HCT116 (cell line): ENCODE results near the gene GSG1L. TPM values are rescaled to one million over a fixed set of nuclear protein-coding genes. Genes with fewer than 3 reads are reported as not detected.

Experiments used
- ATAC-seq: fragments of 200-7000 bp; cut with Tn5 transposase; 2 replicates; pipeline ENCODE4 v1.9.1; 2020; ENCODE audit warnings: mild to moderate bottlenecking, moderate library complexity
- BruUV-seq: library from RNA; stranded (reverse); fragments of 400-500 nt; replicated peaks from 2 replicates; lab custom pipeline; 2021; lab: Mats Ljungman, UMichigan
- CTCF ChIA-PET: fragments of 300-600 bp; sonication (Branson Sonifier 250); formaldehyde crosslinking; loops from one replicate; lab custom pipeline; 2021; ENCODE audit warnings: antibody characterized with exemption; lab: Charles Lee
- POLR2A ChIA-PET: fragments of 300-600, 350-600 bp; sonication (Branson Sonifier 250); formaldehyde crosslinking; loops from one replicate; lab custom pipeline; 2021; ENCODE audit warnings: antibody characterized with exemption; lab: Charles Lee
- RAD21 ChIA-PET, 2 experiments: fragments of 300-600 bp; sonication (Branson Sonifier 250); formaldehyde crosslinking; loops; one replicate each; lab custom pipeline; 2023; ENCODE audit warnings: low total read pairs in 2 of 2; ENCODE audit not compliant: uncharacterized antibody in 2 of 2, unreplicated experiment in 2 of 2, low non-redundant PET in 1 of 2; lab: Charles Lee
- DNase-seq: peaks from one replicate; pipeline ENCODE4 v3.0.0-alpha.2; 2010; ENCODE audit warnings: low read depth, low spot score
- H2AFZ ChIP-seq: fragments of 200-600 bp; shearing (Covaris generic), sonication (generic); 2 replicates; pipeline ENCODE4 v1.6.1; 2017; ENCODE audit warnings: low read depth, mixed run types, mixed read lengths, antibody characterized with exemption, low read length; ENCODE audit not compliant: poor library complexity, severe bottlenecking
- H3K27ac ChIP-seq: 2 replicates; pipeline ENCODE4 v1.5.1; 2012; ENCODE audit warnings: low read depth, low read length
- H3K27me3 ChIP-seq: fragments of 200-600 bp; sonication (generic); 2 replicates; pipeline ENCODE4 v1.6.1; 2016; ENCODE audit warnings: mixed run types, low read length, mixed read lengths; ENCODE audit not compliant: insufficient read depth
- H3K36me3 ChIP-seq, 2 experiments: fragments of 200-500 bp in 1 of 2; fragments of 200-600 bp in 1 of 2; sonication (Bioruptor generic) in 1 of 2; sonication (generic) in 1 of 2; 2 replicates each; pipeline versions ENCODE4 v1.5.1 to v1.6.1; 2014 to 2016; ENCODE audit warnings: low read length in 2 of 2, inconsistent platforms in 1 of 2, mixed read lengths in 1 of 2, mixed run types in 1 of 2; ENCODE audit not compliant: insufficient read depth in 2 of 2, control insufficient read depth in 1 of 2
- H3K4me1 ChIP-seq, 2 experiments: fragments of 200-600 bp in 1 of 2; sonication (generic) in 1 of 2; 2 replicates each; pipeline versions ENCODE4 v1.5.1 to v1.6.1; 2012 to 2017; ENCODE audit warnings: low read length in 2 of 2, inconsistent platforms in 1 of 2, mild to moderate bottlenecking in 1 of 2, mixed read lengths in 1 of 2, mixed run types in 1 of 2, moderate library complexity in 1 of 2; ENCODE audit not compliant: insufficient read depth in 2 of 2, control insufficient read depth in 1 of 2
- H3K4me2 ChIP-seq: fragments of 200-600 bp; sonication (generic); 2 replicates; pipeline ENCODE4 v1.6.1; 2017; ENCODE audit warnings: mixed run types, low read length, mixed read lengths
- H3K4me3 ChIP-seq, 2 experiments: fragments of 200-600 bp in 1 of 2; sonication (generic) in 1 of 2; replicated peaks in 1 of 2; 2 replicates each; pipeline ENCODE4 v1.5.1; 2011 to 2016; ENCODE audit warnings: low read length in 2 of 2, control low read depth in 1 of 2, low read depth in 1 of 2, mild to moderate bottlenecking in 1 of 2, mixed read lengths in 1 of 2, mixed run types in 1 of 2
- H3K79me2 ChIP-seq: fragments of 200-600 bp; sonication (generic); 2 replicates; pipeline ENCODE4 v1.6.1; 2017; ENCODE audit warnings: mild to moderate bottlenecking, mixed run types, low read length, moderate library complexity, mixed read lengths; ENCODE audit not compliant: insufficient read depth
- H3K9ac ChIP-seq: fragments of 200-600 bp; sonication (generic); 2 replicates; pipeline ENCODE4 v1.6.1; 2016; ENCODE audit warnings: low read length, mixed read lengths
- H3K9me2 ChIP-seq: fragments of 200-600 bp; sonication (generic), shearing (Covaris generic); 2 replicates; pipeline ENCODE4 v1.6.1; 2017; ENCODE audit warnings: mixed run types, mild to moderate bottlenecking, moderate library complexity; ENCODE audit not compliant: insufficient read depth
- H3K9me3 ChIP-seq, 2 experiments: fragments of 200-500 bp in 1 of 2; fragments of 200-600 bp in 1 of 2; sonication (Bioruptor generic) in 1 of 2; sonication (generic) in 1 of 2; 2 replicates each; pipeline ENCODE4 v1.6.1; 2014 to 2017; ENCODE audit warnings: low read length in 2 of 2, mixed read lengths in 2 of 2, inconsistent platforms in 1 of 2, low read depth in 1 of 2, mild to moderate bottlenecking in 1 of 2, mixed run types in 1 of 2, moderate library complexity in 1 of 2; ENCODE audit not compliant: control insufficient read depth in 1 of 2, insufficient read depth in 1 of 2
- H4K20me1 ChIP-seq: fragments of 200-600 bp; sonication (generic), shearing (Covaris generic); 2 replicates; pipeline ENCODE4 v1.6.1; 2017; ENCODE audit warnings: mixed run types, mild to moderate bottlenecking, moderate library complexity; ENCODE audit not compliant: insufficient read depth
- CBX3 ChIP-seq: IDR thresholded peaks from 2 replicates; pipeline ENCODE4 v1.6.1; 2012; ENCODE audit warnings: low read depth
- CTCF ChIP-seq, 3 experiments: fragments of 200-600 bp in 1 of 3; sonication (generic) in 1 of 3; IDR thresholded peaks in 2 of 3; conservative IDR thresholded peaks in 1 of 3; 2 replicates each; pipeline ENCODE4 v1.5.1; 2012 to 2017; ENCODE audit warnings: low read depth in 2 of 3, low read length in 2 of 3, antibody characterized with exemption in 1 of 3, borderline replicate concordance in 1 of 3, control low read depth in 1 of 3, mild to moderate bottlenecking in 1 of 3, mixed read lengths in 1 of 3, mixed run types in 1 of 3, moderate library complexity in 1 of 3; ENCODE audit not compliant: insufficient read depth in 1 of 3
- EGR1 ChIP-seq: IDR thresholded peaks from 2 replicates; pipeline ENCODE4 v1.6.1; 2012; ENCODE audit warnings: low read depth
- EZH2 ChIP-seq: fragments of 200-600 bp; sonication (generic); IDR thresholded peaks from 2 replicates; pipeline ENCODE4 v1.6.1; 2017; ENCODE audit warnings: antibody characterized with exemption, mixed run types
- EZH2phosphoT487 ChIP-seq: fragments of 200-600 bp; IDR thresholded peaks from 2 replicates; pipeline ENCODE4 v1.6.1; 2018; ENCODE audit warnings: antibody characterized with exemption, borderline replicate concordance
- JUND ChIP-seq: IDR thresholded peaks from 2 replicates; pipeline ENCODE4 v1.6.1; 2012
- MAX ChIP-seq: IDR thresholded peaks from 2 replicates; pipeline ENCODE4 v1.6.1; 2012
- POLR2A ChIP-seq: IDR thresholded peaks from 2 replicates; pipeline ENCODE4 v1.7.0; 2011; ENCODE audit warnings: borderline replicate concordance; ENCODE audit not compliant: insufficient read depth, insufficient read length; ENCODE audit errors: extremely low read depth
- POLR2AphosphoS5 ChIP-seq: IDR thresholded peaks from 2 replicates; pipeline ENCODE4 v1.6.1; 2011; ENCODE audit warnings: mild to moderate bottlenecking, low read depth, low read length, moderate library complexity
- RAD21 ChIP-seq: IDR thresholded peaks from 2 replicates; pipeline ENCODE4 v1.6.1; 2012; ENCODE audit warnings: low read depth, mild to moderate bottlenecking
- REST ChIP-seq: IDR thresholded peaks from 2 replicates; pipeline ENCODE4 v1.6.1; 2012; ENCODE audit warnings: low read depth
- SP1 ChIP-seq: IDR thresholded peaks from 2 replicates; pipeline ENCODE4 v1.6.1; 2012; ENCODE audit warnings: low read depth
- TCF7L2 ChIP-seq: IDR thresholded peaks from 2 replicates; pipeline ENCODE4 v1.7.0; 2011; ENCODE audit warnings: borderline replicate concordance, inconsistent platforms; ENCODE audit not compliant: insufficient read depth, insufficient read length; ENCODE audit errors: extremely low read depth
- ZNF274 ChIP-seq: fragments of 200-500 bp; sonication (Bioruptor generic); IDR thresholded peaks from 2 replicates; pipeline ENCODE4 v1.6.1; 2014; ENCODE audit warnings: mild to moderate bottlenecking, low read depth, low read length, inconsistent platforms
- intact Hi-C: fragments of 100-400 bp; cut with micrococcal nuclease; formaldehyde crosslinking; loops from 2 replicates; pipeline ENCODE4 v1.10.0; 2022
- total RNA-seq: library from RNA; stranded (reverse); gene quantifications from one replicate; pipeline ENCODE4 v1.2.1, GENCODE V29; 2021; ENCODE audit not compliant: unreplicated experiment

The GSG1L gene
- total RNA-seq, 1 experiment from 2014 or later = not detected

GRCh38 chr16:27786221-27786922 lies 277.1 kb downstream of the GSG1L start:
- no peak overlapping the region for H3K9ac ChIP-seq
- RAD21 ChIA-PET = no interaction called here
- no peak overlapping the region for H3K4me3 ChIP-seq
- CTCF ChIA-PET = no interaction called here
- no peak for TF ChIP-seq SP1
- TF ChIP-seq CBX3 = no peak
- TF ChIP-seq MAX = no peak
- no peak for TF ChIP-seq EZH2phosphoT487
- TF ChIP-seq POLR2AphosphoS5 = no peak
- no peak for TF ChIP-seq POLR2A
- H3K27me3 ChIP-seq = no peaks in the 10 kb centered on the region
- no peaks in the 10 kb centered on the region for H3K4me1 ChIP-seq
- no peaks in the 10 kb centered on the region for H3K9me3 ChIP-seq
- no peak overlapping the region for H2AFZ ChIP-seq
- H4K20me1 ChIP-seq = no peaks in the 10 kb centered on the region
- H3K27ac ChIP-seq = no peak overlapping the region
- ATAC-seq = no peak
- POLR2A ChIA-PET = no interaction called here
- H3K36me3 ChIP-seq = no peaks in the 10 kb centered on the region
- H3K79me2 ChIP-seq = no peaks in the 10 kb centered on the region
- no TSS peak for BruUV-seq
- no peak for DNase-seq
- H3K4me2 ChIP-seq = no peak overlapping the region
- H3K9me2 ChIP-seq = no peaks in the 10 kb centered on the region
- intact Hi-C loops = no loop called here

GRCh38 chr16:27785307-27785678 lies 278.2 kb downstream of the GSG1L start:
- POLR2A ChIA-PET = no interaction called here
- H4K20me1 ChIP-seq = no peaks in the 10 kb centered on the region
- RAD21 ChIA-PET = no interaction called here
- no peaks in the 10 kb centered on the region for H3K79me2 ChIP-seq
- DNase-seq = no peak
- H3K4me1 ChIP-seq = no peaks in the 10 kb centered on the region
- no peak for ATAC-seq
- intact Hi-C loops = no loop called here
- CTCF ChIA-PET = no interaction called here
- H3K4me2 ChIP-seq = no peak overlapping the region
- no peak overlapping the region for H3K27ac ChIP-seq
- BruUV-seq = no TSS peak
- no peaks in the 10 kb centered on the region for H3K9me3 ChIP-seq
- H3K4me3 ChIP-seq = no peak overlapping the region
- H3K9ac ChIP-seq = no peak overlapping the region
- H3K9me2 ChIP-seq = no peaks in the 10 kb centered on the region
- H3K36me3 ChIP-seq = no peaks in the 10 kb centered on the region
- no peaks in the 10 kb centered on the region for H3K27me3 ChIP-seq
- H2AFZ ChIP-seq = no peak overlapping the region
- no peak for TF ChIP-seq POLR2A
- no peak for TF ChIP-seq EGR1
- TF ChIP-seq JUND = no peak
- no peak for TF ChIP-seq REST
- TF ChIP-seq CBX3 = no peak
- TF ChIP-seq CTCF (IDR thresholded peaks at IDR 0.05 in 2 of 3, conservative IDR thresholded peaks at IDR 0.05 in 1 of 3; ENCODE audit: borderline replicate concordance in 1 of 3, insufficient read depth in 1 of 3, low read depth in 2 of 3, low read length in 2 of 3) = no peak
- no peak for TF ChIP-seq RAD21
- TF ChIP-seq TCF7L2 = no peak
- TF ChIP-seq SP1 = no peak
- no peak for TF ChIP-seq ZNF274
- no peak for TF ChIP-seq MAX
- no peak for TF ChIP-seq EZH2
- no peak for TF ChIP-seq POLR2AphosphoS5
